DND-41 (cell line): ENCODE measurements around the gene TM7SF3.

Experiments used
- EZH2 ChIP-seq: IDR thresholded peaks from 3 replicates; pipeline ENCODE4 v1.6.1; 2012; ENCODE audit warnings: borderline replicate concordance, low read depth, mild to moderate bottlenecking, moderate library complexity, low read length, inconsistent platforms; ENCODE audit not compliant: severe bottlenecking
- TF ChIP-seq, protein P1 (sequence below): IDR thresholded peaks from 2 replicates; pipeline ENCODE4 v1.5.1; 2012; ENCODE audit warnings: borderline replicate concordance, low read length, moderate library complexity, mild to moderate bottlenecking; ENCODE audit not compliant: poor library complexity, severe bottlenecking; ENCODE audit errors: extremely low read depth

DNA sequence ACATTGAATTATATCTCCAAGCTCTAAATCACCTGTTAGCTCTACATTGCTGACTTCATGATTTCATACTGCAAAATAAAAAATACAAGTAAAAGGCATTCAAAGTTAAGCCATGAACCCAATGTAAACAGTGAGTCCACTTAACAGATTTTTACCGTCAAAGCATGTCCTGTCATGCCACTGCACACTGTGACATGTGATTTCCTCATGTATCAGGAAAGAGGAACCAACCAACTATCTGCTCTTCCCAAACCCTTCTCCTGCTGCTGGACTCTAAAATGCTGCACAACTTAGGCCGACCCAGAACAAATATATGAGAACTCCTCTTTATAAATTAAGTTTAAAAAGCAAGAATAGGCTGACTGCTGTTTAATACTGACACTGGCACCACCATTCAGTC is 37.5 kb downstream of the TM7SF3 start:
- TF ChIP-seq, protein P1, sequence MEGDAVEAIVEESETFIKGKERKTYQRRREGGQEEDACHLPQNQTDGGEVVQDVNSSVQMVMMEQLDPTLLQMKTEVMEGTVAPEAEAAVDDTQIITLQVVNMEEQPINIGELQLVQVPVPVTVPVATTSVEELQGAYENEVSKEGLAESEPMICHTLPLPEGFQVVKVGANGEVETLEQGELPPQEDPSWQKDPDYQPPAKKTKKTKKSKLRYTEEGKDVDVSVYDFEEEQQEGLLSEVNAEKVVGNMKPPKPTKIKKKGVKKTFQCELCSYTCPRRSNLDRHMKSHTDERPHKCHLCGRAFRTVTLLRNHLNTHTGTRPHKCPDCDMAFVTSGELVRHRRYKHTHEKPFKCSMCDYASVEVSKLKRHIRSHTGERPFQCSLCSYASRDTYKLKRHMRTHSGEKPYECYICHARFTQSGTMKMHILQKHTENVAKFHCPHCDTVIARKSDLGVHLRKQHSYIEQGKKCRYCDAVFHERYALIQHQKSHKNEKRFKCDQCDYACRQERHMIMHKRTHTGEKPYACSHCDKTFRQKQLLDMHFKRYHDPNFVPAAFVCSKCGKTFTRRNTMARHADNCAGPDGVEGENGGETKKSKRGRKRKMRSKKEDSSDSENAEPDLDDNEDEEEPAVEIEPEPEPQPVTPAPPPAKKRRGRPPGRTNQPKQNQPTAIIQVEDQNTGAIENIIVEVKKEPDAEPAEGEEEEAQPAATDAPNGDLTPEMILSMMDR = no peak
- no peak for TF ChIP-seq EZH2
